GM18907 (cell line): ENCODE data around the gene CARMIL1.

Experiments used
- ATAC-seq: cut with Tn5 transposase; IDR thresholded peaks from one replicate; pipeline ENCODE4 v1.9.1; 2021; ENCODE audit warnings: mild to moderate bottlenecking, moderate library complexity; ENCODE audit not compliant: unreplicated experiment

The CARMIL1 gene

GRCh38 chr6:25306379-25306778, 27.2 kb downstream of the CARMIL1 start:
- no peak for ATAC-seq

- no peak for ATAC-seq
Measured at GRCh38 chr6:25307805-25308494, 28.8 kb downstream of the CARMIL1 start.

GRCh38 chr6:25309886-25310285, 30.7 kb downstream of the CARMIL1 start:
- ATAC-seq, result no peak

DNA sequence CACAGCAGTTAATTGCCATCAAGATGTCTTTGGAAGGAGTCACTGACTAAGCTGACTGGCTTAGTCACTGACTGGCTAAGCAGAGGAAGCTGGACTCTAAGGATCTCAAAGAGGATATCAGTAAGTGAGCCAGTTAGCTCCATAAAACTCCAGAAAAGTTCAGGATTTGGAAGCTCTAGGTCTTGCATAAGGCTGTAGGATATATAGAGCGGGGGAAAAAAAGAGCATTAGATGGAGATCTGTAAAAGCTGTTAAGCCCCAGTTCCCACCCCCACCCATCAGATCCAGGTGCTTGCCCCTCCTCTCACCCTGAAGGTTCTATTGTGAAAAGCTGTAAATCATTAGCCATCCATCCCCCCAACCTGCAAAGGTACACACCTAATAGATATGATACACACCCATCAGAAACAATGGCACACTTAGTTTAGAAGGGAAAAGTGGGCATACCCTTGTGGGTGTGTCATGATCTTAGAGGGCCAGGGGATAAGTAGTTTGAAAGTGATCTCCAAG, 32.2 kb downstream of the CARMIL1 start:
- ATAC-seq, result no peak

- no peak for ATAC-seq
Measured at GRCh38 chr6:25312034-25312620, 33.0 kb downstream of the CARMIL1 start.

DNA sequence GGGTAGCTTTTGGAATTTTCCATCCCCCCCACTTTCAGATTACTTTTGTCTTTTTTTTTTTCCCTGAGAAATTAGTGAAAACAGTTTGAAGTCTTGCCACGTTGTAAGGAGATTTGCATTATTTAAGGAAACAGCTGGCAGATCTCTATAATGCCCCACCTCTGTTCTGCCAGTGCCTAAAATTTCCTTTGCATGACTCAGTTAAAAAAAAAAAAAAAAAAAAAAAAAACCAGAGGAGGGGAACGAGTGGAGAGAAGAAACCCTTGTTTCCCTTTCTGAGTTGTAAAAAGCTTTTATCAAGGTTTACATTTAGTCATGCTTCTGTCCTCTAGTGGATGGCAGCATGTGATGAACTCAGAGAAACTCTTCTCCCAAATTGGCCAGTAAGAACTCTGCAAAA, 33.5 kb downstream of the CARMIL1 start:
- no peak for ATAC-seq

GRCh38 chr6:25314509-25315175, 35.5 kb downstream of the CARMIL1 start:
- ATAC-seq, result no peak

DNA sequence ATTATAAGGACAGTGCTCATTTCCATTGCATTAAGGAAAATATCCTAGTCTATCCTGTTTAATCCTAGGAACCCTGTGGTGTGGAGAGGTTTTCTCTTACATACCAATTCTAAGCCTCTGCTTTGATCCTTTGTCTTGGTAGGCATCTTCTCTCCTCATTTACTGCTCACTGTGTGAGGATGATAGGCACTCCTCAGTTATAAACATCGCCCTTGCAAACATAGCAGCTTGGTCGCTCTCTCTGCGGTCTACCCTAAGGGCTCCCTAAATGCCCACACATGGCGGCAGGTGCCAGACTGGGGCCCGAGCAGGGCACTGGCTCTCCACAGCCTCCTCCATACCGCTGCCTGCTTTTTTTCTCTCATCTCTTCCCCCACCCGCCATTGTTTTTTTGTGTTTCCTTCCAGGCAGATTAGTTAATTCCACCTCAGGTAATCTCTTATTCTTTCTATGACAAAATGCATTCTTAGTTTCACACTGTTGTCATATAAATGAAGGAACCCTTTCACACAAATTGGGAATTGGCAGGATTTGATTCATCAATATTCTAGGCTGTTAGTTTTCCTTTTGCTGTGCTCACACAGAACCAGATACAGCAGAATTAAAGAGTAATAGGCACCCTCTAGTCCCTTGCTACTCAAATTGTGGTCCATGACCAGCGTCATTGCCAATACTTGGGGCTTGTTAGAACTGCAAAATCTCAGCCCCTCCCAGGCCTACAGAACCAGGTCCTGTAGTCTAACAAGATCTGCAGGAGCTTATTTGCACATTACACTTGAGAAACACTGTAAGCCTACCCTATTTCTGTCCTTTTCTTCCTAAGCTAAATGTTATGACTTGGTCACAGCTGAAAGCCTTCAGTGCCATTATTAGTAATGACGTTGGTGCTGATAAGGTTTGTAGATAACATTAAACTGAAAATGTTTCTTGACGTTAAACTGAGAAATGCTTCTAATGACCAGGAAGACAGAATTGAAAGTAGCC, 36.3 kb downstream of the CARMIL1 start:
- ATAC-seq, result no peak

DNA sequence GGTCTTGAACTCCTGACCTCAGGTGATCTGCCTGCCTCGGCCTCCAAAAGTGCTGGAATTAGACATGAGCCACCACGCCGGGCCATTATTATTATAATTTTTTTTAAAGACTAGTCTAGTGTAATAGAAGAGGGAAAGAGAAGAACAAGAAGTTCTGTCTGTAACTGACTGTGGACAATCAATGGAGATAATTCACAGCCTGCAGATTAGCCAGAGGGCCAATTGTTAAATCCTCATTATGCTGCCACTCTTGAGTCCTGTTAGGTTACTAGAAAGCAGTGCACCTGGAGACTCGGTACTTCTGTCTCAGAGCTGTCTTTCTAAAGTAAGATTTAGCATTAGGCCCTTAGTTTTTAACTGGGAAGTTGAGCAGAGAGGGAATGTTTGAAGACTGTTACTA, 37.5 kb downstream of the CARMIL1 start:
- no peak for ATAC-seq

- ATAC-seq, result no peak
Measured at GRCh38 chr6:25318589-25318988, 39.4 kb downstream of the CARMIL1 start.

- no peak for ATAC-seq
Measured at GRCh38 chr6:25320459-25320858, 41.3 kb downstream of the CARMIL1 start.

- ATAC-seq, result no peak
Measured at GRCh38 chr6:25322692-25323091, 43.5 kb downstream of the CARMIL1 start.

GRCh38 chr6:25324066-25324762, 45.0 kb downstream of the CARMIL1 start:
- ATAC-seq, result no peak

DNA sequence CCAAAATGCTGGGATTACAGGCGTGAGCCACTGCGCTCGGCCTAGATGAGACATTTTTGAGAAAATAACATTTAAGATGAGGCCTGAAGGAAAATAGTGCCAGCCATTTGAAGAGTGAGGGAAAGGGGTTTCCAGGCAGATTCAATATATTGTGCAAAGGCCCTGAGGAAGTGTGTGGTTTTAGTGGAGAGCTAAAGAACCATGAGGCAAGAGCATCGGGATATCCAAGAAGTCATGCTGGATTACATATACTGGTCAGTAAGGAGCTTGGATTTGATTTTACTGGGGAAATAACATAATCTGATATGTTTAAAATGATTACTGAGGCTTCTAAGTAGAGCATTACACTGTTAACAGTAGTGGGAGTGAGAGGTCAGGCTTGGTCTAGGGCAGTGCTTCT, 47.0 kb downstream of the CARMIL1 start:
- no peak for ATAC-seq

DNA sequence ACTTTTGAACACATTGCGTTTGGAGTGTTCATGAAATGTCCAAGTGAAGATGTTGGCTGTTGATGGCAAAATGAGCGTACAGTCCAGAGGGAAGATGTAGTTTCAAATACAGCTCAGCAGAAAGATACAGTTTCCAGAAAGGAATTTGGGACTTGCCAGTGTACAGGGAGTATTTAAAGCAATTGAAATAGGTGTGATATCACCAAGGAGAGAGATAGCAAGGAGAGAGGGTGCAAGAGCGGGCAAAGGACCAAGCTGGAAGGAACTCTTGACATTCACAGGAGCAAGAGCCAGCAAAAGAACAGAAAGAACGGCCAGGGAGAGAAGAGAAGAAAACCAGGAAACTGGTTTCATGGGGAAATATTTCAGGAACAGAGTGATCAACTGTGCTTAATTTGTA, 47.8 kb downstream of the CARMIL1 start:
- ATAC-seq, result no peak

DNA sequence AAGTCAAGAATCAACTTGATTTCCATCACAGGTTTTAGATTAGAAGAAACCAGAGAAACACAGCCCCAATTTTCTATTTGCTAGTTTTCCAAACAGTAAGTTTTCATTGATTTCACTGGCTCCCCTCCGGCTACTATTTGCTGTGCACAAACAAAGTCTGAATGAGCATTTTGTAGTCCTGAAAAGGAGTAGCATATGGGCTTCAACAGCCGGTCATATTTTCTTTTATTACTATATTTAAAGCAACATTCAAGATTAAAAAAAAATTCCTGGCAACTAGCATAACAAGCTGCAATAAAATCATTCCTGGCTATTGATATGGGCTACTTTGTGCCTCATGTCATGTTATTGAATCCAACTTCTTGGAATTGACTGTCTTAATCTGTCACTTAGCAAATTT, 48.3 kb downstream of the CARMIL1 start:
- no peak for ATAC-seq

DNA sequence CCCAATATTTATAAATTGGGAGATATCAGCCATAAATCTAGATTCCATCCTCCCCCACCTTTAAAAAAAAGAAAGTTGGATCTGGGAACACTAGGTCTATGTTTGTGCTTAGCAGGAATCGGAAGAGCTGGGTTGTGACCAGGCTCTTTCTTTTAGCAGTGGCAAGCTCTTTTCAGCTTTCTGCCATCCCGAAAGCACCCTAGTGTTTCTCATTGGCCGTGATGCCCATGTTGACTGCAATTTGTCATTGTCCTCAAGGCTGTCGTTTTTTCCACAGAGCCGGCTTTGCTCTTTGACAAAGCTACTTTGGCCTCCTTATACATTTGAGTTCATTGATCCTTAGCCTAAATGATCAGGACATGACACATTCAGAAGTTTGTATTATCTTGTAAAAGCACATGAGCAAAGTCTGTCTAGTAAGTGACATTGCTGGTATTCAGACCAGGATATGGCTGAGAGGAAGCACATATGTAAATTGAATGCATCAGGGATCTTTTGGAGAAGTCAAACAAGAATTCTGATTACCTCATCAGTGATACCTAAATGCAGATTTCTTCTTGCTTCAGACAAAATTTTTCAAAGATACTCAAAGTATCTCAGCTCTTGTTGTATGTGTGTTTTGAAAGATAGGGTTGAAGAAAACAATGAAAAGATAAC, 50.1 kb downstream of the CARMIL1 start:
- ATAC-seq, result no peak

DNA sequence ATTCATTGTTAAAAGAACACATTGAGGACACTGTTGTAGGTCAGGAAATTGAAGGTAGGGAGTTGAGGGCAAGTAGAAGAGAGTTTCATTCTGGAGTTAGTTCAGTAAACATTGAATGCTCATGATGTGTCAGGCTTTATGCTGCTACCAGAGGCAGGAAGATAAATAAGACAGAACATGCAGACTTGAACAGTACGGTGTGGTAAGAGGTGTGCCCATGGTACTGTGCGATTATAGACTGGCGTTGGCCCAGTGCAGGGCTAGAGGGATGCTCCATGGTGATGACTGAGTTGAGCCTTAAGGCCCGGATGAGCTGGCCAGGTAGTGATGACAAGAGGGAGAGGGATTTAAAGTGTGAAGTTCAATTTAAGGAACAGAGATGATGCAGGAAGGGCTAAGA, 50.8 kb downstream of the CARMIL1 start:
- no peak for ATAC-seq

GRCh38 chr6:25330796-25331685, 51.9 kb downstream of the CARMIL1 start:
- no peak for ATAC-seq
